ENCODE results near the gene USP7. TPM values are rescaled to one million over a fixed set of nuclear protein-coding genes. Genes with fewer than 3 reads are reported as not detected.

USP7 gene
- total RNA-seq, 1 experiment from 2014 or later = 228 TPM

- no TSS peak for BruUV-seq (replicated peaks)
- H3K4me3 ChIP-seq (ENCODE audit: low read depth, low read length, poor library complexity, severe bottlenecking) = peak overlapping the region; percentile 90
- peaks cover 23% of the 10 kb centered on the region for H3K36me3 ChIP-seq (ENCODE audit: insufficient read depth, low read length, poor library complexity, severe bottlenecking)
- ChIA-PET CTCF (interaction anchor here (0.7 kb wide), 1 partner anchor 208 kb away, joined by 3 read pairs; no protein-coding TSS in a partner anchor), POLR2A (ENCODE audit: low non-redundant PET) (no interaction called here)
- peaks cover 49% of the 10 kb centered on the region for H3K4me1 ChIP-seq (ENCODE audit: insufficient read depth, low read length, poor library complexity, severe bottlenecking)
- H3K27ac ChIP-seq (ENCODE audit: low read depth, low read length, poor library complexity, severe bottlenecking) = peak overlapping the region; percentile 96
- no peaks in the 10 kb centered on the region for H3K9me3 ChIP-seq (ENCODE audit: low read depth, low read length, poor library complexity, severe bottlenecking)
- no peaks in the 10 kb centered on the region for H3K27me3 ChIP-seq (replicated peaks; ENCODE audit: insufficient read depth, low read depth, low read length, poor library complexity)
- DNase-seq (ENCODE audit: low spot score) = peak; percentile 53
- intact Hi-C loops (cut with micrococcal nuclease; ENCODE audit: unreplicated experiment) = loop anchor here (5.0 kb wide), 2 partner anchors 70 to 205 kb away; partner anchors contain the start of genes PMM2 and TMEM186
- no peak for TF ChIP-seq CTCF (conservative IDR thresholded peaks at IDR 0.05; ENCODE audit: low read depth, low read length)
- no peak for TF ChIP-seq EZH2 (IDR thresholded peaks at IDR 0.05; ENCODE audit: borderline replicate concordance, low read depth, low read length, poor library complexity, severe bottlenecking)
These were observed 96.3 kb downstream of the USP7 start for GRCh38 chr16:8867216-8867931.

- H3K4me3 ChIP-seq (ENCODE audit: low read depth, low read length, poor library complexity, severe bottlenecking) = peak overlapping the region; percentile 90
- ChIA-PET CTCF (no interaction called here), POLR2A (ENCODE audit: low non-redundant PET) (no interaction called here)
- DNase-seq (ENCODE audit: low spot score) = no peak
- intact Hi-C loops (cut with micrococcal nuclease; ENCODE audit: unreplicated experiment) = loop anchor here (5.0 kb wide), 2 partner anchors 70 to 205 kb away; partner anchors contain the start of genes PMM2 and TMEM186
- TF ChIP-seq EZH2 (IDR thresholded peaks at IDR 0.05; ENCODE audit: borderline replicate concordance, low read depth, low read length, poor library complexity, severe bottlenecking) (no peak), CTCF (conservative IDR thresholded peaks at IDR 0.05; ENCODE audit: low read depth, low read length) (no peak)
- H3K4me1 ChIP-seq (ENCODE audit: insufficient read depth, low read length, poor library complexity, severe bottlenecking) = peaks cover 54% of the 10 kb centered on the region
- peaks cover 23% of the 10 kb centered on the region for H3K36me3 ChIP-seq (ENCODE audit: insufficient read depth, low read length, poor library complexity, severe bottlenecking)
- H3K27me3 ChIP-seq (replicated peaks; ENCODE audit: insufficient read depth, low read depth, low read length, poor library complexity) = no peaks in the 10 kb centered on the region
- BruUV-seq (replicated peaks) = no TSS peak
- peak overlapping the region; percentile 96 for H3K27ac ChIP-seq (ENCODE audit: low read depth, low read length, poor library complexity, severe bottlenecking)
- no peaks in the 10 kb centered on the region for H3K9me3 ChIP-seq (ENCODE audit: low read depth, low read length, poor library complexity, severe bottlenecking)
These were observed 96.9 kb downstream of the USP7 start for GRCh38 chr16:8866884-8867215.

DNA sequence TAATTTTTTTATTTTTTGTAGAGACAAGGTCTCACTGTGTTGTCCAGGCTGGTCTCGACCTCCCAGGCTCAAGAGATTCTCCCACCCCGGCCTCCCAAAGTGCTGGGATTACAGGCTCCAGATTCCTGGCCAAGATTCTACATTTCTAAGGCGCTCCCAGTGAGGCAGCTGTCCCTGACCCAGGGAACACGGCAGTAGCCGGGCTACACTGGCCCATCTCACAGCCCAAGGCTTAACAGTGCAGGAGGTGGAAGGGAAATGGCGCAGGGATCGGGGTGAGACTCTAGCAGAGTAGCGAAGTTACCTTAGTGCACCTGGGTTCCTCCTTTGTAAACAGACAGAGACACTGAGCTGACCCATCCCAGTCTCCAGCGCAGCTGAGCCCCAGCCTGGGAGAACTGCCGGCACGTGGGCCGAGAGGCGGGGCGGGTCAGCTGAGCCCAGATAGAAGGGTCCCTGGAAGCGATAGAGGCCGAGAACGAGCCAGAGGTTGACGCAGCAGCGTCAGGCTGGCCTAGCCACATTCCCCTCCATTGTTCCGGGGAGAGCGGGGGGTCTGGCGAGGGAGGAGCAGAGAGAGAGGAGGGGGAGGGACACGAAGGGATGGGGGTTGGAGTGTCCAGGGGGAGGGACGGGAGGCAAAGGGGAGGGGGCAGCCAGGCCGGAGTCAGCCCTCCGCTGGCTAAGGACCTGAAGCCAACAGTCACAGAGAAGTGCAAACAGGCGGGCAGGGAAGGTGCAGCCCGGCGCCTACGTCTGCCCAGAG is 97.4 kb downstream of the USP7 start:
- TF ChIP-seq EZH2 (IDR thresholded peaks at IDR 0.05; ENCODE audit: borderline replicate concordance, low read depth, low read length, poor library complexity, severe bottlenecking) (no peak), CTCF (conservative IDR thresholded peaks at IDR 0.05; ENCODE audit: low read depth, low read length) (no peak)
- Histone ChIP-seq H3K27ac (ENCODE audit: low read depth, low read length, poor library complexity, severe bottlenecking) (peak overlapping the region; percentile 96), H3K4me3 (ENCODE audit: low read depth, low read length, poor library complexity, severe bottlenecking) (peak overlapping the region; percentile 90), H3K4me1 (ENCODE audit: insufficient read depth, low read length, poor library complexity, severe bottlenecking) (peaks cover 51% of the 10 kb centered on the region), H3K9me3 (ENCODE audit: low read depth, low read length, poor library complexity, severe bottlenecking) (no peaks in the 10 kb centered on the region), H3K27me3 (replicated peaks; ENCODE audit: insufficient read depth, low read depth, low read length, poor library complexity) (no peaks in the 10 kb centered on the region), H3K36me3 (ENCODE audit: insufficient read depth, low read length, poor library complexity, severe bottlenecking) (peaks cover 23% of the 10 kb centered on the region)
- intact Hi-C loops (cut with micrococcal nuclease; ENCODE audit: unreplicated experiment) = loop anchor here (5.0 kb wide), 2 partner anchors 69 to 204 kb away; partner anchors contain the start of genes PMM2 and TMEM186
- no TSS peak for BruUV-seq (replicated peaks)
- POLR2A ChIA-PET (ENCODE audit: low non-redundant PET) = interaction anchor here (0.6 kb wide), 1 partner anchor 66 kb away, joined by 3 read pairs; no protein-coding TSS in a partner anchor
- CTCF ChIA-PET = interaction anchor here (1.0 kb wide), 1 partner anchor 12 kb away, joined by 3 read pairs; no protein-coding TSS in a partner anchor
- DNase-seq (ENCODE audit: low spot score) = peak; percentile 54
